Left forelimb (tissue), 1 donor: ENCODE measurements around the gene NRG3.

Source experiments
- DNase-seq: peaks from one replicate; pipeline ENCODE4 v3.0.0-alpha.2; 2018; ENCODE audit warnings: low spot score

Gene NRG3

DNA sequence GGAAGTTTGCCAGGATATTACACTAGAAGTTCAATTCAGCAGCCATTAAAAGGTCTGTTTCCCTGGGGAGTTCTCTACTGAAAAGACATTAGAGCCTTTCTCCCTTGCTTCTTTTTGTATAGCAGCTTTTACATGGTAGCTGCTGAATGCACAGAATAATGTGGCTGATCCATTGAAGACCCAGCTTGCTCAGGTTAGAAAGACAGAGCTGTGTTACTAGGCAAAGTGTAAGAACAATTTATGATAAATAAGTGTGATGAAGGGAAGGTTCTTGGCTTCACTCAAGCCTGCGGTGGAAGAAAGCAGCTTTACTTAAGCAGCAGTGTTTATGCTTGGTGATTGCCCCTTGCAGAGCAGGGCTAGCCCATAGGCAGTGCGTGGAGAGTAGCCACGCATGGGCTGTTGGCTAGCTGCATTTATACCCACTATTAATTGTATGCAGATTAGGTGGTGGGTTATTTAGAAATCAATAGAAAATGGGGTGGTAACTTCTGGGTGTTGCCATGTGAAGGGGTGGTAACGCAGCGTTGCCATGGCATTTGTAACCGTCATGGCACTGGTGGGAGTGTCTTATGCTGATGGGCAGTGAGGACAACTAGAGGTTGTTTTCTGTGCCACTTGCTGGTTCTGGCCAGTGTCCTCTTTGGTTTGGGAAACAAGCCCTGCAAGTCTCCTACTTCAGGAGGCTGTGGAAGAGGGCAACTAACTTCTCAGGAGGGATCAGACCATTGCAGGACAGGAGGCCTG, 942.9 kb downstream of the NRG3 start:
- DNase-seq = no peak

DNA sequence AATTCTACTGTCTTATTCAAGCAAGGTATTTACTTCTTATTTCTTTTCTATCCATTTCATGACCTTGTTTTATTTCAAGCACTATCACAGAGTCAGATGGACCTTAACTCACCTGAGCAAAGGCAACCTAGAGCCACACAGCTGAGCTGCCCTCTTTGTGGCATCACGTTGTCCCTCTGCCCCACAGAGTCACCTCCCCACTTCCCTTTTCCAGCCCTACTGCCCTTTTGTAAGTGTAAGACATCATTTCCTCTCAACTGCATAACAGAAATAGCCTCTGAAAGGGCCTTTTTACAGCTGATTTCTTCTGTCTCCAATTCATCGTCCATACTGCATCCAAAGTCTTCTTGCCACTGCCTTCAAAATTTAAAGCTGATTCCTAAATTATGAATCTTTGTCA, 946.0 kb downstream of the NRG3 start:
- no peak for DNase-seq

DNA sequence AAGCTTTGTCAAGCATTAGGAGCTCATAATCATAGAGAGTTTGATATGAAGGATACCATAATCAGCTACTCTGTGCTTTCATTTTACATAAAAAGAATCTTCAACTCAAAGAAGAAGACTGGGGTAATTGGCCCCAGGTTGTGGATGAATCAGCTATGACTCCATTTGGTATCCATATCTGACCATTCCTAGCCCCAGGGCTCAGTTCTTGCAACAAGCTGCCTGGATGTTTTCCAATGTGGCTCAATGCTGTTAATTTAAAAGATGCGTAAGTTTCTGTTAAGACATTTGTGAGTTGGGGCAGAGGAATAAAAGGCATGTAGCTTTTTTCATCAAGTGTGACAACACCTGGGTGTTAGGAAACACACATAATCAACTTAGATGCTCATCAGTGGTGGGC, 951.1 kb downstream of the NRG3 start:
- DNase-seq = no peak

DNA sequence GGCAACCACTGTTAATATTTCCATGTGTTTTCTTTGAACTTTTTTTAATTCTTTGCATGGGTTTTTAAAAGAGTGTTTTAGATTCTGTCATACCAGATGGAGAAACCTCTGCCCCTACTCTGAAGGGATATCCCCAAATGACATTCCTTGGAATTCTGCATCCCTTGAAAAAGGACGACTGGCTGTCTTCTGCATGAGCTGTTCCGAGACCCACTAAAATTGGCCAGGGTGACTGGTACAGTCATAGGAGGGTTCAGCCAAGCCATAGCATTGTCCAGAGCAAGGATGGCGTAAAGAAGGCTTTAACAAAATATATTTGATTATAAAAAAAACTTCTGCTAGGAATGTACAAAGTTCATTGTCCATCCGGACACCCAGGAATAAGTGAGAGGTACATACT, 952.9 kb downstream of the NRG3 start:
- DNase-seq = no peak

DNA sequence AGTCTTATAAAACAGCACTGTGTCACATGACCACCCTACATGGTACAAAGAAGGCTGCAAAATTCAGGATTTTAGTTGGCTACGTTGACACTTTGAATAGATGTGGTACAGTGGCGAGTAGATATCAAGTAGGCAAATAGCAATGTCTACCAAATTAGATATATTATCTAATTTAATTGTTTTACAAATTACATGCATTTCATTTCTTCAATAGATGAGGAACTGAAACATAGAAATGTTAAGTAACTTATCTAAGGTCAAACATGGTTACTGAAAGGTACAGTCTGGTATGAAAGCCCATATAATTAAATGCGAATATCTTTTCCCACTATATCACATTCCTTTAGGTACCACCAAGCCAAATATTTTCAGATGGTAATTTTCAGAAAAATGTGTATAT, 972.2 kb downstream of the NRG3 start:
- DNase-seq = no peak

DNA sequence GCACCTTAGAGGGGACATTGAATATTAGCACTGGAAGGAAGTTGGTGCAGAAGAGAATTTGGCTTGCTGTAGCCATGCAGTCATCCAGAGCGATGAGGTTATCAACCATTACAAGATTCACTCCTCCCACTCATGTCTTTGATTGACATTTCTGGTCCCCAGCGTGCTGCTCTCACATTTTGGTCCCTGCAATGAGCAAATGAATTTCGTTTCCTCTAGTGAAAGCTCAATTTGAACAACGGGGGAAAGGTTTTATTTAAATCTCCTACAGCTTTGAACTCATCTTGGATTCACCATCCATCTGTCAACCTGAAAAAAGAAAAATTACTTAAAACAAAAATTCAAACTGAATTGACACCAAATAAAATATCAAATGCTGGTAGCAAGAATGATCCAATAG, 975.2 kb downstream of the NRG3 start:
- DNase-seq = no peak

DNA sequence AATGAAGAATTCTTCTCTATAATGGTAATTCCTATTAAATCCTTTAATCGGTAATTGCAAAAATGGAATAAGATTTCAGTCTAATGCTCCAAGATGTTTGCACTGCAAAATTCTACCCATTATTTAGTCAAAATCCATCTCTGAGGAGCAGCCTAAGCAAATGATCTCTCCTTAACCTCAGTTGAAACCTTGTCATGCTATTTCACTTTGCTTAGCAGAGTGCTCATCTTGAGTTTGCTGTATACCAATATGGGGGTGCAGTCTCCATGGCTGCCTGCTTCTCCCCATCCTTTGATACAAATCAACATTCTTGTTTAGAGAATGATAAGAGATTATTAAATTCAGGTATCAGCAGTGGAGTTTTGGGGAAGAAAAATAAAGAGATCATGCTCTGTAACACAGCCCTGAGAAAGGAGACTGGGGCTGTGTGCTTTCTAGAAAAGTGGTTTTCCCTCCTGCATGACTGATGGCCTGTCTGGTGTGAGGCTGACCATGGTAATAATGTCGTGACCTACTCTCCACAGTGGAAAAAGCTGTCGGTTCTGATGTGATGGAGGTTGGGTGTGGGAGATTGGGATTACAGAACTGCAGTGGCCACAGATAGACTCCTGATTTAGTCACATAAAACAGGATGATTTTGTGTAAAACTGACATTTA, 982.1 kb downstream of the NRG3 start:
- DNase-seq = no peak

DNA sequence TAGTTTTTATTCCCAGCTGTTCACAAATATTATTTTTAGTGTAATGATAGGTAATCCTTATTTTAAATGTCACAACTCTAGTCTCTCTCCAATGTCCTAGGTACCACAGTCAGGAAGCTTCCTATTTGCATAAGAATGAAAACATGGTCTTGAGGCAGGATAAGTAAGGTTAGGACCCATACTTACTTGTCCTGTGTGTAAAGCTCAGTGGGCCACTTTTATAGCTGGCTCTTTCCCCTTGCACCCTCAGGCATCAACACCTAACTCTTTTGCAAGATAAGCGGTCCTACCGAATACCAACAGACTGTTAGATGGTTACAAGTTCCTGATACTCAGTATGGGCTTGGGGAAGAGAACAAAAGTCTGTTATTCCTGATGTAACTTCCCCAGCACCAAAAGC, 986.9 kb downstream of the NRG3 start:
- no peak for DNase-seq

DNA sequence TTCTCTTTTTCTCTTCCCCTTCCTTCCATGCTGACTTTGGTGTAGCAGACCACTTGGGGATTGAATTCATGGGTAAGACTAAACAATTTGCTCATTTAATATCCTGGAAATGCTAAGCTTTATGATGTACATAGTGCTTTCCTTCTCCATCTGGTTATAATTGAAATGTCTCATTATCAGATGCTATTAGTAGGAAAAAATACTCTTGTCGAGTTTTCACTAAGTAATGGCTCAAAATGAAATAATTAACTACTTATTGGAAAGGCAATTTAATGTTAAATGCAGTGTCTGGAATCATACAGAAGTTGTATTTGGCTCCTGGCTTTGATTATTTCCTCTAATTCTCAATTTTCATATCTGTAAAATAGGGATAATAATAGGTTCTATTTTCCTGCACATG, 990.4 kb downstream of the NRG3 start:
- no peak for DNase-seq

DNA sequence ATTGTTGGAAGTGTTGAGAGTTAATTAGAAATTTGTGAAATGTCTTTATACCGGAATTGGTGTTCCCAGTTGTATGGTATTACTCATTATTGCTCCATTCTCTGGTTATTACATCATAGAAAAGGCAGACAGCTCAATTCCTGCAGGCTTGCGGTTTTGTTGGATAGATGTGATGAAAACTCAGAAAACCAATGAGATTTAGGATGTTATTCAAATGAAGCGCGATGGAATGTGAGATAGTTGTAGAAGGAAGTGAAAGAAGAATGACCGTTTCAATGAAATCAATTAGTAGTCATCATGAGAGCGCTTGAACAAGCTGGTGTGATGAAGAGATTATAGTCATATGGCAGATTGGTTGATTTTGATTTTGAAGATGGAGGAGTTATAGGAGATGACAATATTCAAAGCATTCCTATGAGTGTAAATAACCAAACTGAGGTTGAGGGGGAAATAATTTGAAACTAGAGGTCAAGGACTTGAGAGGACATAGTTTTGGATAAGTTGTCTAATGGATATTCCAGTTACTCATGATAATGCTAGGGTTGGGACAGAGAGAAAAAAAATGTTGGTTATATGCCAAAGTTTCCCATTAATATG, 991.5 kb downstream of the NRG3 start:
- no peak for DNase-seq

DNA sequence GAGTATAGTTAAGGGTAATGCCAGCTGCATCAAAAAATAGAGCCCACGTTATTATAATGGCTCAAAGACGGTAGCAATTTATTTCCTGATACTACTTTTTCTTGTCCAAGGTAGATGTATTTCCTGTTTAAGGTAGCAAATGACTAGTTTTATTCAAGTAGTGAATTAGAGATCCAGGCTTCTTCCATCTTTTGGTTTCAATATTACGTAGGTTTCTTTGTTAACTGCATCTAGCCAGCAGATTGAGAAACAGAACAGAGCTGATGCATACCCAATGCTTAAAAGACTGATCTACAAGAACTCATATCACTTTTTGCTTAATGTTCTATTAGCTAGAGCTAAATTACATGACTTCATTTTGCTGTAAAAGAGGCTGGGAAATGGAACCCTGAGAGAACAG, 992.1 kb downstream of the NRG3 start:
- DNase-seq = no peak

DNA sequence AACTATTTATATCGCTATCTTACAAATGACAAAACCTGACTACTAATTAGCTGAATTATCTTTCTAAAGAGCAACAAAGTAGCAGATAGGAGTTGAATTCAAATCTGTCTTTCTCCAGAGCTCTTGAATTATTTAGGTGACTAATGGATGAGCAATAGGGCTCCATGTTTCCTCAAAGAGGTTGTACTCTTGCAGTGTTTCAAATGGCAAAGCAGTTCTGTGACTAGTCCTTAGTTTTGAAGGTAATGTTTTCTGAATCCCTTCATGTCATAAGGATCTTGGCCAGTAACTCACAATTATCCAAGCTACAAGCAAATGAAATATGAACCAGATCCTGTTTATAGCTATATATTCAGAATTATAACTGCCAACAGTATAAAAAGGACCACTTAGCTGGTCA, 999.7 kb downstream of the NRG3 start:
- no peak for DNase-seq

DNA sequence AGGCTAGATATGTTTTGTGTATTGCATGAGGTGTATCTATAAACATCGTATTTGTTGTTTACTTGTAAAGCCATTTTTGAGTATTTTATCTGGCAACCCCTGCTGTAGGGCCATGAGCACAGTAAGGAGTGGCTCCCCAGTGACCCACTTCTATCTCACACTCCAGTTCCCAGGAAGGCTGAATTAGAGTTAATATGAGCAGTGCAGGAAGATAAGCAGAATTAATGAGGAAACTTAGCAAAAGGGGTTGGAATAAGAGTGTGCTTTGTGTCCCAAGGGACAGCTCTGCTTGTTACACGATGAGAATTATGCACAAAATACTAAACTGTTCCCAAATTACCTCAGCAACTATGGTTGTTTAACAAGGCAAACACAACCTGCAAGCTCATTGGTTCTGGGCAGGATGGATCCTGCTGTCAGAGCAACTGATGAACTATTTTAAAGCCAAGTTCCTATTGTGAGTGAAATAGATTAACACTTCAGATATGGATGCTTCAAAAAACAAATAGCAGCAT, 1005.8 kb downstream of the NRG3 start:
- no peak for DNase-seq

DNA sequence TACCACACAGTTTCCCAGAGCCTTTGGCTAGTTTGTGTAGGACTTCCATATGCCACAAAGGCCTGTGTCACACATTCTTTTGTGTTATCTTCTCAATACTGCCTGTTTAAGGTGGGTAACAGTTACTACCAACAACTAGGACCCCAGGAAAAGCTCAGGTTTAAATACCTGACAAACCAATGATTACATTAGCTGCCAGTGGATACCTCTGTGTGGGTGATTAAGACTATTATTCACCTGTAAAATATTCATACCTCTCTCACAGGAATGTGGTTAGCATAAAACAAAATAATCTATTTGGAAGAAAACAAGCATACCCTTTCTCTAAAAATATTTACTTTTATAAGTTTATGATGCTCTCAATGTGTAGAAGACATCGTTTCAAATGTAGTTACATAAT, 1007.7 kb downstream of the NRG3 start:
- DNase-seq = no peak

DNA sequence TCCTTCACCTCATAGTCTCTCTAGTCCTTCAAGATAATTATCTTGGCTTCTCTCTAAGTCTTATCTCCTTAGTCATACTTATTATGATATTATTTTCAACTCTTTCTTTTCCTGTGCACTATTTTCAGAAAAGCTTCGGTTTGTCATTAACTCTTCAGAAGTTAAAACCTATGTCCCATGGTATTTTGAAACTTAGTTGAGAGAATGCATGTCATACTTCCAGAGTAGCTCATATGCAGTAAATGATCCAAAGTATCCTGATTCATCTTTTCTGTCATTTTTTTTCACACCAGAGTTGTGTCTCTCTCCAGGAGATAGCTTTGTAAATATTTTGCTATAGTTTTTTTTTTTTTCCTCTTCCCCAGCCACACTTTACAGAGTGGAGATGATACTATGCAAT, 1008.6 kb downstream of the NRG3 start:
- DNase-seq = no peak

DNA sequence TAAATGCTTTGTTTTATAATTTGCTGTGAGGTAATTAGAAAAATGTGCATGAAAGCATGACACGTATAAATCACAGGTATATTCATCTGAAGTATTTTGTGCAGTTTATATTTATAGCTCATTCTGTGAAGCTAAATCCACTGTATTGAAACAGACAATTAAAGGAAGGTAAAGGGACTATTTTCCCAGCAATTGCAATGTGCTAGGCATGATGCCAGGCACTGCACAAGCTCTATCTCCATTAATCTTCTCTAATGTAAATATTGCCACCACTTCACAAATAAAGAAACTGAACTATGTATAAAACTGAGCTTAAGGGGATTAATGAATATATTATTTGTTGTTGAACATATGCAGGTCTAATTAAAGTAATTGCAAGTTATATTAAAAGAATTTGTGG, 1012.5 kb downstream of the NRG3 start:
- DNase-seq = no peak

DNA sequence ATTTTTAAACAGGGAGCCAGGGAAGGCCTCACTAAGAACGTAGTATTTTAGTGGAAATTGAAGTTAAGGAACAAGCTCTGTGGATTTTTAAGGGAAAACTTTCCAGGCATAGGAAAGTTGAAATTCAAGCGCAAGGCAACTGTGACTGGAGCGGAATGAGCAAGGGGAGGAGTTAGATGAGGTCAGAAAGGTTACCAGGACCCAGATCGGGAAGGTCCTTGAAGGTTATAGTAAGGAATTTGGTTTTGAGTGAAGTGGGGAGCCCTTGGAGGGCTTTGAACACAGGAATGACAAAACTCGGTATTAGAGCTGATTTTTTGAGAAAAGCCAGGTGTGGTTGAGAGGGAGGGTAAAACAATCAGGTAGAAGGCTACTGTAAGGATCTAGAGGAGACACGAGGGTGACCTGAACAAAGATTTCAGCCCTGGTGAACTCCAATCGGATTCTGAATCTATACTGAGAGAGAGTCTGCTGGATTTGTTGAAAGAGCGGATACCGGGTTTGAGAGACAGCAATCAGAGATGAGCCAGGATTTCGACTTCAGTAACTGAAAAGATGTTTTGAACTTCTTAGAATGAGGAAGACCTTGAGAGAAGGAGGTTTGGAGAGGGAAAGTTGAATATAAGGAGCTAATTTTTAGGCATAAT, 1013.9 kb downstream of the NRG3 start:
- DNase-seq = no peak

DNA sequence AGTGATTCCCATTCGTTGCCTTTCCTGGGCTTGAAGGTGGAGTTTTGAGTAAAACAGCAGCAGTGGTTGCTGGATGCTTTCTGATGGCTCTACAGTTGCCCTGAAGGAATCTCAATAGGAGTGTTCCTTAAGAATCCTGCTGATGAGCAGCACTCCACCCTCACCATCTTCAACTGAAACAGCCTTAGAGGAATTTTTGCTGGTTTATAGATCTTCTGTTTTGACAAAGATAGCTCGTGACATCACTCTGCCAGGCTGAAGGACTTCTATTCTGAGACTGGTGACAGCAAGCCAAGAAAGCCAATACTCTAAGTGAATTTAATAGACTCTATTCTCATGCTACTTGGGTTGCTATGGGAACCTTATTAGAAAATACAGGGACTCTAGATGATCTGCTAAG, 1014.7 kb downstream of the NRG3 start:
- DNase-seq = no peak

DNA sequence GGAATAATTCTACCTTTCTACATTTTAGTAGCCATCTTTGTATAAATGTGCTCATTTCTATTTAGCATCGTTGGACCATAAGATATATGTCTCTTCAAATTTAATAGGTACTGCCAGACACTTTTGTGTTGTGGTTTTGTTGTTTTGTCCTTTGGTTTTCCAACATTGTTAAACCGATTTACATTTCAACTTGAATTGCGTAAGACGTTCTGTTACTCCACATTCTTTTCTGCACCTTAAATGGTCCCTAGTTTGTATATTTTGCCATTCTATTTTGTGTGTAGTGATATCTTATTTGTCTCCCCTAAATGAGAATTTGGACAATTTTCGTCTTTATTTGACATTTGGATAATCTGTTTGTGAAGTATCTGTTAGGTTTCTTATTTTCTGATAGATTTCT, 1015.6 kb downstream of the NRG3 start:
- DNase-seq = no peak

DNA sequence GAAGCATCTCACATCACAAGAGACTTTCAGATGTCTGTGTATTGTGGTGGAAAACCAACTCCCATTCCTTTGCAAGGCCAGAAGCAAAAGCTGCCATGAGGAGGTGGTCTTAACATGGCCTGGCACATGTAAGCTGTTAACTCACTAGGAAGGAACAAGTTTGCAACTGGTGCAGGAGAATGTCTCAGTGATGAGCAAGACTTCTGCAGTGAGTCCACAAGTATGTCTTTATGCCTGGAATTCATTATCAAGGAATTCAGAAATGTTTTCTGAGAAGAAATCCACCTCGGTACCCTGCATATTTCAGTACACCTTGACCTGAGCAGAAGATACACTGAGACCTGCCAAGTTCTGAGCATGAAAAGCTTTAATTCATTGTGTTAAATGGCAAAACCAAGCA, 1033.1 kb downstream of the NRG3 start:
- no peak for DNase-seq

DNA sequence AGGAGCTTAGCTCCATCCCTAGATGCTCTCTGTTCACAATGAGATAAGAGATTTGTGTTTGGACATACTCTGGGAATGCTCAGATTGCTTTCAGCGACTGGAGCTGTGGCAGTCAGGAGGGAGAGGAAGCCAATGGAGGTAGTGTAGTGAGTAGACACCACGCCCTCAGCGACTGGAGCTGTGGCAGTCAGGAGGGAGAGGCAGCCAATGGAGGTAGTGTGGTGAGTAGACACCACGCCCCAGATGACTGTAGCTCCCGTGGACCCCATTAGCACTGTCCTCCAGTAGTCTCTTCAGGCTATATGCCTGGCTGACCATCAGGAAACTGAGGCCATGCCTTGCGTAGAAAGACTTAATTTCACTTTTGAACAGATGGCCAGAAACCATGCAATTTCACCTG, 1033.8 kb downstream of the NRG3 start:
- DNase-seq = no peak

DNA sequence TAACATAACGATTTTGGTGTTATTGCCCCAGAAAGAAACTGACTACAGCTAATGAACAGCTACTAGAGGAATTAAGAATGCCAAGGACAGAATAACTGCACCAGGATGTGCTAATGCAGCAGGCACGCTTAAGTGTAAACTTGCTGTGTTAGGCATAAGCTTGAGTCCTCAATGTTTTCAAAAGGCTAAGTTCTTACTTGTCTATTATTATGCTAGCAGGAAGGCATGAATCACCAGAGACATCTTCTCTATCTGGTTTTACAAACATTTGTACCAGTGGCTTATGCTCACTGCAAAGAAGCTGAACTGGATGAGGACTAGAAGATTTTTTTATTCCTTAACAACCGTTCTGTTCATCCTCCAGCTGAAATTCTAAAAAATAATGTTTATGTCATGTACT, 1035.3 kb downstream of the NRG3 start:
- no peak for DNase-seq

DNA sequence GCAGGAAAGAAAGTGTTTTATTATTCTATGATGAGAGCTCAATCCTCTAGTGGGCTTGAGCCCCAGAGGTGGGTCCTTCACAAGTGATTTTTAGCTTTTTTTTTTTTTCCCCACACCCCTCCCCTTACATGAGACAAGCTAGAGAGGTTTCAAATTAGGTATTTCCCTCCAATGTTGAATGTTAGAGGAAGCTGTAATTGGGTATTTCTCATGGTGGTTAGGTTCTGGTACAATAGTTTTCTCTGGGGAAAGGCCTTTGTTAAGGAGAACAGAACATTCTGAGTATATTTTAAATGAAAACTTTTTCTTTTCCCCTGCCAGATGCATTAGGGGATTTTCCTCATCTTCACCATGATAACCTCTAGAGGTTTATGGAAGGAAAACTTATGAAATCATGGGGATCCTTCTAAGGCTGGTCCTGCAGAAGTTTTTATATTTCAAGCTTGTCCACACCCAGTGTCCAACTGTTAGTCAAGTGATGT, 1039.7 kb downstream of the NRG3 start:
- DNase-seq = no peak
